Ascending aorta (tissue), 2 donors: Measurements from ENCODE around the gene ANTKMT. TPM values are rescaled to one million over a fixed set of nuclear protein-coding genes. Genes with fewer than 3 reads are reported as not detected.
"Not testable (repeated sequence)": the region's sequence is repeated elsewhere in the genome, so short reads cannot be mapped to it uniquely, and the experiment has no call there.

Source experiments
- DNase-seq, 2 donors: peaks; one replicate each; pipeline ENCODE4 v3.0.0-alpha.2; 2019; ENCODE audit warnings: low spot score in 2 of 2
- H3K27ac ChIP-seq, 2 donors: fragments of 200-600 bp; sonication (generic); one replicate each; pipeline ENCODE4 v1.5.1; 2016 to 2017; ENCODE audit warnings: mild to moderate bottlenecking in 1 of 2
- H3K27me3 ChIP-seq: fragments of 200-600 bp; sonication (generic); one replicate; pipeline ENCODE4 v1.5.1; 2017
- H3K36me3 ChIP-seq, 2 donors: fragments of 200-600 bp; sonication (generic); one replicate each; pipeline ENCODE4 v1.5.1; 2016
- H3K4me1 ChIP-seq, 2 donors: fragments of 200-600 bp; sonication (generic); one replicate each; pipeline ENCODE4 v1.5.1; 2016 to 2017; ENCODE audit warnings: mild to moderate bottlenecking in 1 of 2
- H3K4me3 ChIP-seq, 2 donors: fragments of 200-600 bp; sonication (generic); one replicate each; pipeline ENCODE4 v1.5.1; 2016 to 2017; ENCODE audit warnings: mild to moderate bottlenecking in 1 of 2
- H3K9me3 ChIP-seq, 2 donors: fragments of 200-600 bp; sonication (generic); one replicate each; pipeline ENCODE4 v1.5.1; 2016
- CTCF ChIP-seq, 3 experiments: fragments of 200-600 bp in 2 of 3; fragments of 450-650 bp in 1 of 3; sonication (generic) in 2 of 3; IDR thresholded peaks; one replicate each; pipeline ENCODE4 v1.5.1; 2016 to 2019; ENCODE audit warnings: antibody characterized with exemption in 3 of 3, mild to moderate bottlenecking in 1 of 3, moderate library complexity in 1 of 3
- intact Hi-C: fragments of 100-400 bp; cut with DNase I; formaldehyde crosslinking; loops from one replicate; pipeline ENCODE4 v1.15.1; 2023
- total RNA-seq: library from RNA; depleted of rRNA; stranded (reverse); fragments of >200 nt; gene quantifications from one replicate; pipeline ENCODE4 v1.1.0, GENCODE V29; 2016

The ANTKMT gene
- total RNA-seq, 1 donor from 2014 or later: 105 TPM

GRCh38 chr16:710500-711075 is 10.4 kb upstream of the ANTKMT start:
- peaks cover 14% of the 10 kb centered on the region for H3K27me3 ChIP-seq
- no peaks in the 10 kb centered on the region for H3K9me3 ChIP-seq
- no peaks in the 10 kb centered on the region for H3K36me3 ChIP-seq
- intact Hi-C loops: loop anchor here (1.0 to 10.0 kb wide), 3 partner anchors 75 to 384 kb away; partner anchors contain the start of gene C1QTNF8
- TF ChIP-seq CTCF (IDR thresholded peaks at IDR 0.05): no peak
- DNase-seq: no peak
- peaks cover 3 to 17% of the 10 kb centered on the region in 2 donors for H3K4me1 ChIP-seq
- no peak overlapping the region for H3K27ac ChIP-seq
- no peak overlapping the region for H3K4me3 ChIP-seq

DNA sequence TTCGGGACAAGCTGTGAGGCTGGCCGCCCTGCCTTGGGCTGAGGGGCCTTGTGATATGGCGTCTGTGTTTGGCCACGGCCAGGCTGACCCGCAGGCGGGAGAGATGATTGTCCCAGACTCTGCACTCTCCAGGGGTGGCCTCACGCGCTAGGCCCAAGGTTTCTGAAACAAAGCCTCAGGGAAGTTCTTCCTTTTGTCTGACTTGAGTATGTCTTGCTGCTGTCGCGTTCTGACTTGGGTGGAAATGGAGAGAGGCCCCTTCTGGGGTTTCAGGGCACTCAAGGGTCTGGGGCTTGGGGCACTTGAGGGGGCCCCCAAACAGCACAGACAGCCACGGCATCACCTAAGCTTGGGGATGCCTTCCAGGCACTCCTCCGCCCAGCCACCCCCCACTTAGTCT is 9.9 kb upstream of the ANTKMT start:
- Histone ChIP-seq H3K27ac (no peak overlapping the region), H3K4me1 (peaks cover 7 to 19% of the 10 kb centered on the region in 2 donors), H3K4me3 (no peak overlapping the region), H3K36me3 (no peaks in the 10 kb centered on the region), H3K27me3 (peaks cover 12% of the 10 kb centered on the region), H3K9me3 (no peaks in the 10 kb centered on the region)
- TF ChIP-seq CTCF (IDR thresholded peaks at IDR 0.05): no peak
- intact Hi-C loops: loop anchor here (1.0 to 10.0 kb wide), 3 partner anchors 74 to 384 kb away; partner anchors contain the start of gene C1QTNF8
- no peak for DNase-seq

DNA sequence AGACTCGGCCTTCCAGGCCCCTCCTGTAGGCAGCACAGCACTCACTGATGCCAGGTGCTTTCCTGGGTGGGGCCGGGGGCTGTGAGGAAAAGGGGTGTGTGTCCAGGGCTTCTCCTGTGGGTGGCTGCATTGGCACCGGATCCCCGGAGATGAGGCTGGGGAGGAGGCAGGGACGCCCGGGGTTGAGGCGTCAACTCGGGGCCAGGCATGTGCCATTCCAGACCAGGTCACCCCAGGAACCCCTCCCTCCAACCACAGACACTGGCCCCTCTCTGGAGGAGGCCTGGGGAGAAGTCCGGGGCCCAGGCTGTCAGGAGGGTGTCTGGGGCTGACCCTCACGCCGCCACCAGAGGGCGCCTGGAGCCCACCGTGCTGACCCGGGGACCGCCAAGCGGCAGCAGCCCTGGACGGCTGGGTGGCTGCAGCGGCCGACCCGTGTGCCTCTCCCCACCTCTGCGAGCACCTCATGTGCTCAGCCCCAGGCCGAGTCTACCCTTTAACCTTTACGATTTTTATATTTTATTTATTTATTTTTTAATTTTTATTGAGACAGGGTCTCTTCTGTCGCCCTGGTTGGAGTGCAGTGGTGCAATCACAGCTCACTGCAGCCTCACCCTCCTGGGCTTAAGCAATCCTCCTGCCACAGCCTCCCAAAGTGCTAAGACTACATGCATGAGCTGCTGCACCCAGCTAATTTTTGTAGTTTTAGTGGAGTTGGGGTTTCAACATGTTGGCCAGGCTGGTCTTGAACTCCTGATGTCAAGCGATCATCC is 9.2 kb upstream of the ANTKMT start:
- TF ChIP-seq CTCF (IDR thresholded peaks at IDR 0.05): peak; percentile 87 to 95 (median 93)

GRCh38 chr16:712740-713250 is 8.2 kb upstream of the ANTKMT start:
- TF ChIP-seq CTCF (IDR thresholded peaks at IDR 0.05): peak in 1 of 3 experiments; percentile 13
- peaks cover 10 to 23% of the 10 kb centered on the region in 2 donors for H3K4me1 ChIP-seq
- H3K9me3 ChIP-seq, H3K4me3 ChIP-seq, DNase-seq, H3K27me3 ChIP-seq, H3K27ac ChIP-seq, H3K36me3 ChIP-seq: not testable (repeated sequence)
- intact Hi-C loops: loop anchor here (10.0 kb wide), 1 partner anchor 382 kb away; the partner anchor contains the start of gene C1QTNF8

More for the DNA sequence above, 9.2 kb upstream of the ANTKMT start:
- no peaks in the 10 kb centered on the region for H3K36me3 ChIP-seq
- intact Hi-C loops: loop anchor here (1.0 to 10.0 kb wide), 3 partner anchors 74 to 383 kb away; partner anchors contain the start of gene C1QTNF8
- H3K4me3 ChIP-seq: no peak overlapping the region
- H3K27ac ChIP-seq: no peak overlapping the region
- H3K9me3 ChIP-seq: no peaks in the 10 kb centered on the region
- H3K27me3 ChIP-seq: peaks cover 6% of the 10 kb centered on the region
- peaks cover 10 to 23% of the 10 kb centered on the region in 2 donors for H3K4me1 ChIP-seq
- peak in 1 of 2 donors; percentile 77 for DNase-seq

- no peak for DNase-seq
- intact Hi-C loops: loop anchor here (2.0 to 10.0 kb wide), 3 partner anchors 27 to 381 kb away; partner anchors contain the start of genes C1QTNF8, CHTF18, CIAO3 and RPUSD1
- Histone ChIP-seq H3K27ac (no peak overlapping the region), H3K9me3 (no peaks in the 10 kb centered on the region), H3K4me1 (peaks cover 10 to 23% of the 10 kb centered on the region in 2 donors), H3K36me3 (no peaks in the 10 kb centered on the region), H3K4me3 (no peak overlapping the region), H3K27me3 (peaks cover 6% of the 10 kb centered on the region)
- no peak for TF ChIP-seq CTCF (IDR thresholded peaks at IDR 0.05)
Measured at GRCh38 chr16:714079-714478, 6.9 kb upstream of the ANTKMT start.
